Fibroblast of skin of abdomen (primary cell): ENCODE measurements around the gene PIEZO2.

Experiments used
- DNase-seq: peaks from one replicate; pipeline ENCODE4 v3.0.0-alpha.2; 2013

The PIEZO2 gene

GRCh38 chr18:10840743-10841142, 308.6 kb downstream of the PIEZO2 start:
- DNase-seq: peak; percentile 72

- DNase-seq: no peak
Measured at GRCh38 chr18:10839421-10839820, 309.9 kb downstream of the PIEZO2 start.

GRCh38 chr18:10838553-10838952, 310.8 kb downstream of the PIEZO2 start:
- peak; percentile 46 for DNase-seq

GRCh38 chr18:10834128-10834815, 315.1 kb downstream of the PIEZO2 start:
- DNase-seq: no peak

- DNase-seq: no peak
Measured at GRCh38 chr18:10833656-10834055, 315.7 kb downstream of the PIEZO2 start.

GRCh38 chr18:10826400-10826799, 323.0 kb downstream of the PIEZO2 start:
- DNase-seq: no peak

GRCh38 chr18:10822456-10822855, 326.9 kb downstream of the PIEZO2 start:
- no peak for DNase-seq

- no peak for DNase-seq
Measured at GRCh38 chr18:10820681-10821080, 328.7 kb downstream of the PIEZO2 start.

- no peak for DNase-seq
Measured at GRCh38 chr18:10814336-10814735, 335.0 kb downstream of the PIEZO2 start.

GRCh38 chr18:10805587-10806118, 343.7 kb downstream of the PIEZO2 start:
- DNase-seq: no peak

- no peak for DNase-seq
Measured at GRCh38 chr18:10804126-10804525, 345.2 kb downstream of the PIEZO2 start.

GRCh38 chr18:10798727-10799550, 350.4 kb downstream of the PIEZO2 start:
- peak; percentile 47 for DNase-seq

- DNase-seq: no peak
Measured at GRCh38 chr18:10797896-10798295, 351.5 kb downstream of the PIEZO2 start.

GRCh38 chr18:10794771-10795170, 354.6 kb downstream of the PIEZO2 start:
- no peak for DNase-seq

- DNase-seq: no peak
Measured at GRCh38 chr18:10793730-10794370, 355.5 kb downstream of the PIEZO2 start.

GRCh38 chr18:10792181-10792580, 357.2 kb downstream of the PIEZO2 start:
- DNase-seq: no peak

GRCh38 chr18:10791169-10791831, 358.1 kb downstream of the PIEZO2 start:
- no peak for DNase-seq

- no peak for DNase-seq
Measured at GRCh38 chr18:10789180-10789579, 360.2 kb downstream of the PIEZO2 start.

GRCh38 chr18:10787293-10787901, 362.0 kb downstream of the PIEZO2 start:
- peak; percentile 75 for DNase-seq

- DNase-seq: no peak
Measured at GRCh38 chr18:10785798-10786197, 363.6 kb downstream of the PIEZO2 start.

GRCh38 chr18:10784596-10785202, 364.7 kb downstream of the PIEZO2 start:
- no peak for DNase-seq

- DNase-seq: no peak
Measured at GRCh38 chr18:10783941-10784340, 365.4 kb downstream of the PIEZO2 start.
